Astrocyte (in vitro differentiated cells and primary cell): Measurements from ENCODE around the gene PLD5. TPM values are rescaled to one million over a fixed set of nuclear protein-coding genes. Genes with fewer than 3 reads are reported as not detected.

Experiments
- DNase-seq: peaks from one replicate; pipeline ENCODE4 v3.0.0-alpha.2; 2010; ENCODE audit warnings: low read depth
- FAIRE-seq: peaks from 2 replicates; lab custom pipeline; 2011; peaks lifted over from hg19 to GRCh38; lab: Jason Lieb, UNC
- H2AFZ ChIP-seq: 2 replicates; pipeline ENCODE4 v1.6.0; 2012; ENCODE audit warnings: low read depth, low read length, inconsistent platforms
- H3K27ac ChIP-seq: 2 replicates; pipeline ENCODE4 v1.5.1; 2011; ENCODE audit warnings: low read depth, low read length, inconsistent platforms
- H3K27me3 ChIP-seq: 2 replicates; pipeline ENCODE4 v1.6.0; 2011; ENCODE audit warnings: low read length, inconsistent platforms; ENCODE audit not compliant: insufficient read depth
- H3K36me3 ChIP-seq: 2 replicates; pipeline ENCODE4 v1.5.1; 2011; ENCODE audit warnings: low read length, inconsistent platforms; ENCODE audit not compliant: insufficient read depth
- H3K4me1 ChIP-seq: 2 replicates; pipeline ENCODE4 v1.5.1; 2011; ENCODE audit warnings: low read length, inconsistent platforms; ENCODE audit not compliant: insufficient read depth
- H3K4me2 ChIP-seq: 2 replicates; pipeline ENCODE4 v1.6.0; 2012; ENCODE audit warnings: low read length, inconsistent platforms
- H3K4me3 ChIP-seq: 2 replicates; pipeline ENCODE4 v1.5.1; 2011; ENCODE audit warnings: low read depth, mild to moderate bottlenecking, low read length, inconsistent platforms; ENCODE audit not compliant: insufficient read depth
- H3K79me2 ChIP-seq: 2 replicates; pipeline ENCODE4 v1.6.0; 2012; ENCODE audit warnings: mild to moderate bottlenecking, low read length, inconsistent platforms; ENCODE audit not compliant: insufficient read depth
- H3K9ac ChIP-seq: 2 replicates; pipeline ENCODE4 v1.6.0; 2012; ENCODE audit warnings: mild to moderate bottlenecking, low read length, inconsistent platforms
- H3K9me3 ChIP-seq: 2 replicates; pipeline ENCODE4 v1.5.1; 2012; ENCODE audit warnings: low read depth, mild to moderate bottlenecking, low read length, inconsistent platforms; ENCODE audit not compliant: insufficient read depth
- H4K20me1 ChIP-seq: 2 replicates; pipeline ENCODE4 v1.6.0; 2012; ENCODE audit warnings: low read length, inconsistent platforms; ENCODE audit not compliant: insufficient read depth
- H3K27ac Mint-ChIP-seq: one replicate; pipeline ENCODE4 v1.8.0; 2021; ENCODE audit warnings: mild to moderate bottlenecking, mixed read lengths; ENCODE audit not compliant: unreplicated experiment
- H3K27me3 Mint-ChIP-seq: one replicate; pipeline ENCODE4 v1.8.0; 2021; ENCODE audit warnings: low read depth, mixed read lengths; ENCODE audit not compliant: unreplicated experiment
- H3K36me3 Mint-ChIP-seq: one replicate; pipeline ENCODE4 v1.8.0; 2021; ENCODE audit warnings: low read depth, mixed read lengths; ENCODE audit not compliant: unreplicated experiment
- H3K4me1 Mint-ChIP-seq: one replicate; pipeline ENCODE4 v1.8.0; 2021; ENCODE audit warnings: low read depth, mixed read lengths; ENCODE audit not compliant: unreplicated experiment
- H3K4me3 Mint-ChIP-seq: one replicate; pipeline ENCODE4 v1.8.0; 2021; ENCODE audit warnings: mild to moderate bottlenecking, moderate library complexity, mixed read lengths; ENCODE audit not compliant: unreplicated experiment
- H3K9me3 Mint-ChIP-seq: one replicate; pipeline ENCODE4 v1.8.0; 2021; ENCODE audit warnings: mild to moderate bottlenecking, mixed read lengths; ENCODE audit not compliant: unreplicated experiment
- EZH2 ChIP-seq: IDR thresholded peaks from 2 replicates; pipeline ENCODE4 v1.6.1; 2012; ENCODE audit warnings: mild to moderate bottlenecking, low read length, inconsistent platforms; ENCODE audit not compliant: insufficient read depth
- total RNA-seq: library from RNA; stranded (reverse); gene quantifications from 2 replicates; pipeline ENCODE4 v1.2.1, GENCODE V29; 2021
- TF ChIP-seq, protein P1 (sequence below): IDR thresholded peaks from 2 replicates; pipeline ENCODE4 v1.5.1; 2011; ENCODE audit warnings: low read depth, mild to moderate bottlenecking, inconsistent platforms, low read length, moderate library complexity; ENCODE audit not compliant: insufficient read depth

The PLD5 gene
- total RNA-seq, 1 donor from 2014 or later: 4.9 TPM

- Histone ChIP-seq H4K20me1 (no peaks in the 10 kb centered on the region), H3K4me2 (no peak overlapping the region), H3K9ac (no peak overlapping the region), H3K79me2 (no peaks in the 10 kb centered on the region), H3K27me3 (no peaks in the 10 kb centered on the region), H3K4me1 (no peaks in the 10 kb centered on the region), H3K9me3 (no peaks in the 10 kb centered on the region), H3K36me3 (no peaks in the 10 kb centered on the region), H2AFZ (no peak overlapping the region), H3K4me3 (no peak overlapping the region), H3K27ac (no peak overlapping the region)
- DNase-seq (no peak), FAIRE-seq (no peak)
- TF ChIP-seq, protein P1, sequence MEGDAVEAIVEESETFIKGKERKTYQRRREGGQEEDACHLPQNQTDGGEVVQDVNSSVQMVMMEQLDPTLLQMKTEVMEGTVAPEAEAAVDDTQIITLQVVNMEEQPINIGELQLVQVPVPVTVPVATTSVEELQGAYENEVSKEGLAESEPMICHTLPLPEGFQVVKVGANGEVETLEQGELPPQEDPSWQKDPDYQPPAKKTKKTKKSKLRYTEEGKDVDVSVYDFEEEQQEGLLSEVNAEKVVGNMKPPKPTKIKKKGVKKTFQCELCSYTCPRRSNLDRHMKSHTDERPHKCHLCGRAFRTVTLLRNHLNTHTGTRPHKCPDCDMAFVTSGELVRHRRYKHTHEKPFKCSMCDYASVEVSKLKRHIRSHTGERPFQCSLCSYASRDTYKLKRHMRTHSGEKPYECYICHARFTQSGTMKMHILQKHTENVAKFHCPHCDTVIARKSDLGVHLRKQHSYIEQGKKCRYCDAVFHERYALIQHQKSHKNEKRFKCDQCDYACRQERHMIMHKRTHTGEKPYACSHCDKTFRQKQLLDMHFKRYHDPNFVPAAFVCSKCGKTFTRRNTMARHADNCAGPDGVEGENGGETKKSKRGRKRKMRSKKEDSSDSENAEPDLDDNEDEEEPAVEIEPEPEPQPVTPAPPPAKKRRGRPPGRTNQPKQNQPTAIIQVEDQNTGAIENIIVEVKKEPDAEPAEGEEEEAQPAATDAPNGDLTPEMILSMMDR: no peak
- no peak for TF ChIP-seq EZH2
- H3K27me3 Mint-ChIP-seq: peaks cover 2% of the 10 kb centered on the region
- H3K36me3 Mint-ChIP-seq: no peaks in the 10 kb centered on the region
- no peak overlapping the region for H3K4me3 Mint-ChIP-seq
- H3K27ac Mint-ChIP-seq: no peak overlapping the region
- no peaks in the 10 kb centered on the region for H3K4me1 Mint-ChIP-seq
- H3K9me3 Mint-ChIP-seq: no peaks in the 10 kb centered on the region
These were observed 316.5 kb downstream of the PLD5 start for GRCh38 chr1:242208021-242208420.

- Histone ChIP-seq H4K20me1 (no peaks in the 10 kb centered on the region), H3K36me3 (no peaks in the 10 kb centered on the region), H3K4me2 (no peak overlapping the region), H2AFZ (no peak overlapping the region), H3K4me3 (no peak overlapping the region), H3K79me2 (no peaks in the 10 kb centered on the region), H3K9me3 (no peaks in the 10 kb centered on the region), H3K27me3 (no peaks in the 10 kb centered on the region), H3K4me1 (no peaks in the 10 kb centered on the region), H3K9ac (no peak overlapping the region), H3K27ac (no peak overlapping the region)
- Mint-ChIP-seq H3K4me3 (no peak overlapping the region), H3K4me1 (no peaks in the 10 kb centered on the region), H3K36me3 (no peaks in the 10 kb centered on the region), H3K27ac (no peak overlapping the region), H3K27me3 (peaks cover 2% of the 10 kb centered on the region), H3K9me3 (no peaks in the 10 kb centered on the region)
- DNase-seq: no peak
- TF ChIP-seq EZH2: no peak
- TF ChIP-seq, protein P1: no peak
- FAIRE-seq: no peak
These were observed 317.5 kb downstream of the PLD5 start for GRCh38 chr1:242206994-242207393.

GRCh38 chr1:242205622-242206489 lies 318.6 kb downstream of the PLD5 start:
- H3K79me2 ChIP-seq: no peaks in the 10 kb centered on the region
- no peaks in the 10 kb centered on the region for H3K4me1 ChIP-seq
- no peaks in the 10 kb centered on the region for H3K4me1 Mint-ChIP-seq
- H3K9me3 Mint-ChIP-seq: no peaks in the 10 kb centered on the region
- H3K9me3 ChIP-seq: no peaks in the 10 kb centered on the region
- no peak overlapping the region for H3K4me2 ChIP-seq
- FAIRE-seq (no peak), DNase-seq (no peak)
- H3K27ac Mint-ChIP-seq: no peak overlapping the region
- no peak overlapping the region for H3K4me3 ChIP-seq
- H3K9ac ChIP-seq: no peak overlapping the region
- H3K27me3 ChIP-seq: no peaks in the 10 kb centered on the region
- H3K36me3 ChIP-seq: no peaks in the 10 kb centered on the region
- H2AFZ ChIP-seq: no peak overlapping the region
- H3K36me3 Mint-ChIP-seq: no peaks in the 10 kb centered on the region
- H3K27ac ChIP-seq: no peak overlapping the region
- no peaks in the 10 kb centered on the region for H4K20me1 ChIP-seq
- no peaks in the 10 kb centered on the region for H3K27me3 Mint-ChIP-seq
- H3K4me3 Mint-ChIP-seq: no peak overlapping the region
- no peak for TF ChIP-seq EZH2
- TF ChIP-seq, protein P1: no peak
